ENCODE data around the gene ARFGAP2.

ARFGAP2 gene

GRCh38 chr11:47186700-47187695 is 10.3 kb upstream of the ARFGAP2 start:
- DNase-seq = no peak

DNA sequence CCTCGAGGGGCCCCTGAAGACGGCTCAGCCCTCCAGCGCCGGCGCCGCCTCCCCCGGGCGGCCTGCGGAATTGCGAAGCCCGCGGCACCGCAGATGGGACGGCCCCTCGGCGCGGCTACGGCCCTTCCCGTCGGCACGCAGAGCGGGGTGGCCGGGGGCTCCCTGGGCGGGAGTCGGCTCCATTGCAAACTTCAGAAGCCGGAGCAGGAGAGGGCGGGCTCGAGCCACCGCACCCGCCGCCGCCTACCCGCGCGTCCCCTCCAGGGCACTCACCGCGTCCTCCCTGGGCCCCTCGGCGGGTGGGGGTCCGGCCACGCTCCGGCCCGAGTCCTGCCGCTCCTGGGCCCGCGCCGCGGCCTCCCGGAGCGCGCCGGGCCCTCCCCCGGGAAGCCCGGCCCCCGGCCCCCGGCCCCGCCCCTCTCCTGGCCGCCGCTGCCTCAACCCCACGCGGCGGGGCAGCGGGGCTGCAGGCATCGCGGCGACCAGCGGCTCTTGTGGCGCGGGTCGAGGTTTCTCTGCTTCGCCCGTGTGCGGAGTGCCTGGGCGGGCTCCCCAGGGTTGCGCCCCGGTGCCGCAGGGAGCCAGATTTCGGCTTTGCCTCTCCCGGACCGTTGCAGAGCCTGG is 9.5 kb upstream of the ARFGAP2 start, which contains the start of gene PACSIN3:
PACSIN3 (minus strand) TSS at position 359 of the 624 bp plus-strand sequence. CDS start 3,707 bp downstream, outside the sequence.
- peak; percentile 33 for DNase-seq

DNA sequence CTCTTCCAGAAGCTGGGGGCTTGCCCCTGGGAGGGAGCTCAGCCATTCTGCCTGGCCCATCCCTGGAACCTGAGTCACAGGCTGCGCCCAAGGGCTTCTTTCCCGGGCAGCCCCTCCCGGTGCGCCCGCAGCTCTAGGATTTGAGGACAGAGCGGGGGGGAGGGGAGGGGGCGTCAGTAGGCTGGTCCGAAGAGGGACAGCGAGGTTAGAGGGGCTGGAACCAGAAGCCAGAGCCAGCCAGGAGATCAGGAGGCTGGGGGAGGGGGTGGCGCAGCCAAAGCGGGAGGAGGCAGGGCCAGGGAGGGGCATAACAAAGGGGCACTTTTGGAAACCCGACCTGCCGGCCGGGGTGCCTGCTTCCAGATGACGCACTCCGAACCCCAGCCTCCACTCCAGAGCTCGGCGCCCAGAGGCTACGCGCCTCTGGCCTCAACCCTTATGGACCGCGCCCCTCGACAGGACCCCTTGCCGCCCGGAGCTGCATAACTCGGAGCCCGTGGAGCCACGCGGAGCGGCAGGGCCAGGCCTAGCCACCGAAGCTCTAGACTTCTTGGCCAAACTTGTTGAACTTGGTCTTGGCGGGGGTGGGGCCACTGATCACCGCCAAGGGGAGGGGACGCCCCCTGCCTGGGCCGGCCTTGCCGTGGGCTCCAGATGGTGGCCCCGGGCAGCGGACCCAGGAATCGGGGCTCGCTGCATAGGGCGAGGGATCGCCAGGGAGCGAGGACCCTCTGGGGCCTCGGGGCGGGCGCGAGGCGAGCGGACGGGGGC is 8.8 kb upstream of the ARFGAP2 start:
- DNase-seq = no peak

DNA sequence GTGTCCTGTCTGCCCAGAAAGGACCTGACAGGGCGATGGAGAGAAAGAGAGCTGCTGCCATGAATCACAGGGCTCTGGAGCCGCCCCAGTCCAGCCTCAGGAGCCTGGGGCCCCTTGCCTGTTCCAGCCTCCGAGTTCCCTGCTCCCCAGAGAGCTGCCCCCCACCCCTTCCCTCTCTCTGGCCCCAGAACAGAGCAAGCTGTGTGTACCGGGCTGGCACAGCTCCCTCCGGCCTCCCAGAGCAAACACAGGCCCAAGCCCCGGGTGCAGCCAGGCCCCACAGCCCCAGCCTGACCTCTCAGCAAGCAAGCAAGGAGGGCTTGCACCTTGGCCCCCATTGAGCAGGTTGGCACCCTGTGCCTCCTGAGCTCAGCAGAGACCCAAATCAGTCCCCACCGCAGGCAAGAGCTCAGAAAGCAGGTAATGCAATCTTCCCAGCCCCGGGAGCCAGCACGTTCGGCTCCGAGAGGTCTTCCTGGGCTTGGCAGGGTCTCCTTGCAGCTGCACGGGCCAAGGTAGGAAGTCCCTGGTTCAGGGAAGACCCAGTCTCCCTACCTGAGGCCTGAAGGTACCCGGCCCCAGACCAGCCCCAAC is 8.1 kb upstream of the ARFGAP2 start:
- no peak for DNase-seq

DNA sequence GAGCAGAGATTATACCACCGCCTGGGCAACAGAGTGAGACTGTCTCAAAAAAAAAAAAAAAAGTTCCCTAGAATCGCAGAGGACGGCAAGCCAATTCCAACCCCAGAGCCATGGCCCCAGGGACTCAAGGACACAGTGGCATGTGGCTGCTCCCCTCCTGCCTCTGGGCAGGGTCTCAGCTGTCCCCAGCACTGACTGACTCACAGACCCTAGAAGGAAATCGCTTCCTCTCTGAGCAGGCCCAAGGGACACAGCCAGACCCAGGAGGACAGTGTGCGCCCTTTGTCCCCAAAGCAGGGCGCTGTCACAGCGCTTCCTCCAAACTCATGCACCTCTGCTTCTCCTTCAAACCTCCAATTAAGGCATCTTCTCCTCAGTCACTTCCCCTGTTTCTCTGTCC is 7.3 kb upstream of the ARFGAP2 start:
- DNase-seq = no peak

GRCh38 chr11:47183031-47183856 is 6.6 kb upstream of the ARFGAP2 start:
- no peak for DNase-seq

GRCh38 chr11:47182380-47182779 is 5.7 kb upstream of the ARFGAP2 start:
- no peak for DNase-seq

GRCh38 chr11:47181271-47181670 is 4.6 kb upstream of the ARFGAP2 start:
- no peak for DNase-seq

GRCh38 chr11:47180006-47180787 is 3.5 kb upstream of the ARFGAP2 start:
- no peak for DNase-seq

GRCh38 chr11:47179655-47179991 is 2.9 kb upstream of the ARFGAP2 start:
- peak; percentile 40 for DNase-seq

DNA sequence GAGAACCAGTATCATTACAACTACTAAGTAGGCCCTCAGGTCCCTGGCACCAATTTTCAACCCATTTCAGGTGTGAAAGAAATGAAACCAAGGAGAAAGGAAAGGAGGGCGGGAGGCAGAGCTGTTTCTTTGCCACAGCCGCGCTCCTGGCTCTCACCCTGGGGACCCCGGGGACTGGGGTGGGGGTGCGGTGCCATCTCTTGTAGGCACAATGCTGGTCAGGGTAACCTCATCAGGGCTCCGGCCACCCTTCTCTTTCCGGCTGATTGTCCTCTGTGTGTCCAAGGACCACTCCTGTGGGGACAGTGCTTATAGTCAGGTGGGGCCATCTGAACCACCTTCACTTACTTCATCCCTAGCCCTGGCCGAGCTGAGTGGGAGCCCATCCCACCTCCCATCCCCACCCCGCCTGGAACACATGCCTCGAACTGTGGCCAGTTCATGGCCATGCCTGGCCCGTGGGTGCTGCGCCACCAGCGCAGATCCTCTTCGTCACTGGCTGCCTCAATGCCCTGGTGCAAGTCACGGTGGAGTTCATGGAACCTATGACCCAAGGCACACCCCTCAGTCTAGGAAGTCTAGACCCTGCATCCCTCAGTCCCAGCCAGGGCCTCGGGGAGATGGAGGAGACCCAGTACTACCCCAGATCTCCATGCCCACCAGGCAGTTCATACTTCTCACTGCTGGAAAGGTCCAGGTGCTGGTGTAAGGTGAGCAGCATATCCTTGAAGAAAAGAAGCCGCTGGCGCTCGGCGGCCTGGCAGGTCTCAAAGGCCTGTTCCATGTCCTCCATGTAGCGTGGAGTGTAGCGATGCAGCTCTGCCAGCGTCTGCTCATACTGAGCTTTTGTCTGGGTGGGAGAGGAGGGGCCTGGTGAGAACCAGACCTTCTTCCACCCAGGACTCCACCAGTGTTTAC is 2.3 kb upstream of the ARFGAP2 start:
- no peak for DNase-seq

- DNase-seq = no peak
These were observed 1.6 kb upstream of the ARFGAP2 start for GRCh38 chr11:47178316-47178715.

GRCh38 chr11:47177846-47178245 is 1.2 kb upstream of the ARFGAP2 start:
- no peak for DNase-seq

DNA sequence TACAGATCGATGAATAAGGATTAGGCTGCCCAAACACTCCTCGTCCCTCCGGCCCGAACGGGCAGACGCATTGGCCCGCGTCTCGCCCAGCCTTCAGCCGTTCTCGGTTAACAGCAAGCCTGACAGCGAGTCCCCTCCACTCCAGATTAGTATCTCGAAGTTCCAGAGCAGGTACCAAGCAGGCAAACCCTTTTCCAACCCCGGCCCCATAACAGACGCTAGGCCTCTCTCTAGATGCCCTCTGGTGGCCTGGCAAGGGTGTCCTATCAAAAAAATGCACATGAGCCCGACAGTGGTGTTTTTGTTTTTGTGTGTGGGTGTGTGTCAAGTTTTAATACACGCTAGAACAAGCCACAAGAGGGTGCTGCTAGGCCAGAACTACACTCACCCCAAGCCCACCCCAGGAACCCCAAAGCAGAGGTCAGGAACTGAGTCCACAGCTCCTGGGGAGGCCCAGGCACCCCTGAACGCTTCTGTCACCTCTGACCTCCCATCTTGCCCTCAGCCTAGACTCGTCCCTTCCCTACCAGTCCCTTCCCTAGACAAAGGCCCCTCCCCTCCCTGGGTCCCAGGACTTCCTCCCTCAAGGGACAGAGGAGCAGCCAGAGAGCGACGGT is 658 bp upstream of the ARFGAP2 start:
- DNase-seq = peak; percentile 69

GRCh38 chr11:47175746-47176327 is 842 bp downstream of the ARFGAP2 start:
- DNase-seq = no peak

- DNase-seq = no peak
These were observed 3.8 kb downstream of the ARFGAP2 start for GRCh38 chr11:47172740-47173336.

GRCh38 chr11:47171856-47172255 is 4.8 kb downstream of the ARFGAP2 start:
- DNase-seq = no peak

- no peak for DNase-seq
These were observed 5.4 kb downstream of the ARFGAP2 start for GRCh38 chr11:47171061-47171838.

All from NCI-H345 (cell line).